Liver (tissue), 3 donors: Measurements from ENCODE around the gene SMIM7.

ENCODE experiments used
- ATF3 ChIP-seq: IDR thresholded peaks from 2 replicates; pipeline ENCODE4 v1.6.1; 2016; ENCODE audit warnings: antibody characterized with exemption
- CTCF ChIP-seq: fragments of 150-350 bp; IDR thresholded peaks from 2 replicates; pipeline ENCODE4 v1.5.1; 2017; ENCODE audit warnings: improper control_type of control experiment, low read depth, low read length; ENCODE audit not compliant: missing input control
- EGR1 ChIP-seq, 2 donors: IDR thresholded peaks; 2 replicates each; pipeline ENCODE4 v1.6.1; 2016 to 2018; ENCODE audit warnings: antibody characterized with exemption in 2 of 2, low read depth in 2 of 2
- FOXA2 ChIP-seq: IDR thresholded peaks from 2 replicates; pipeline ENCODE4 v1.6.1; 2016; ENCODE audit warnings: antibody characterized with exemption
- GABPA ChIP-seq, 2 donors: IDR thresholded peaks in 1 of 2; conservative IDR thresholded peaks in 1 of 2; 2 replicates each; pipeline ENCODE4 v1.6.1; 2016; ENCODE audit warnings: antibody characterized with exemption in 2 of 2, mild to moderate bottlenecking in 1 of 2, moderate library complexity in 1 of 2
- HNF4G ChIP-seq: IDR thresholded peaks from 2 replicates; pipeline ENCODE4 v1.6.1; 2016; ENCODE audit warnings: antibody characterized with exemption
- JUND ChIP-seq, 2 donors: IDR thresholded peaks; 2 replicates each; pipeline ENCODE4 v1.6.1; 2016; ENCODE audit warnings: antibody characterized with exemption in 2 of 2
- RAD21 ChIP-seq, 2 donors: IDR thresholded peaks; 2 replicates each; pipeline ENCODE4 v1.6.1; 2016; ENCODE audit warnings: antibody characterized with exemption in 2 of 2, mild to moderate bottlenecking in 2 of 2
- REST ChIP-seq: IDR thresholded peaks from 2 replicates; pipeline ENCODE4 v1.6.1; 2016; ENCODE audit warnings: antibody characterized with exemption, mild to moderate bottlenecking
- RXRA ChIP-seq, 2 donors: IDR thresholded peaks; 2 replicates each; pipeline ENCODE4 v1.6.1; 2017 to 2018; ENCODE audit warnings: antibody characterized with exemption in 2 of 2, mild to moderate bottlenecking in 1 of 2
- SP1 ChIP-seq: IDR thresholded peaks from 2 replicates; pipeline ENCODE4 v1.6.1; 2018; ENCODE audit warnings: antibody characterized with exemption, mild to moderate bottlenecking
- TAF1 ChIP-seq: conservative IDR thresholded peaks from 2 replicates; pipeline ENCODE4 v1.6.1; 2016; ENCODE audit warnings: antibody characterized with exemption, mild to moderate bottlenecking
- ZBTB33 ChIP-seq: IDR thresholded peaks from 2 replicates; pipeline ENCODE4 v1.6.1; 2016; ENCODE audit warnings: antibody characterized with exemption
- TF ChIP-seq, protein P1 (sequence below): IDR thresholded peaks from 2 replicates; pipeline ENCODE4 v1.6.1; 2016; ENCODE audit warnings: antibody characterized with exemption
- donor health status: healthy.
- donor health status: healthy.

DNA sequence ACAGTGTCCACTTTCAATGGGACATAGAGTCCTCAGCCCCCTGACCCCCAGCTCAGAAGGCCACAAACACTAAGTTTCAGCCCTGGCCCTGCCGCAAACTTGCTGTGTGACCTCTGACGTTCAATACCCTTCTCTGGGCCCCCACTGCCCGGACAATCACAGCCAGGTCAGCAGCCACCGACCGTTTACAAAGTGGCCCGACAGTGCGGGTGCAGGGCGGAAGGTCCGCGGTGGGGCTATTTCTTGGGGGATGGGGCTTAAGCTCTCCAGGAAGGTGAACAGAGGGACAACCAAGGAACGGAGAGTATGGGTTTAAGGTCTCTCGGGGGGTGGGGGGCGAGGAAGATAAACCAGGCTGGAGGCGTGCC lies 496 bp downstream of the SMIM7 start:
- TF ChIP-seq CTCF (no peak), SP1 (no peak), TAF1 (no peak), EGR1 (IDR thresholded peaks at IDR 0.05; ENCODE audit: low read depth in 2 of 2) (no peak), ATF3 (no peak), RXRA (IDR thresholded peaks at IDR 0.05) (no peak), ZBTB33 (no peak), JUND (IDR thresholded peaks at IDR 0.05) (no peak), REST (no peak), HNF4G (no peak), GABPA (IDR thresholded peaks at IDR 0.05 in 1 of 2, conservative IDR thresholded peaks at IDR 0.05 in 1 of 2) (no peak), RAD21 (IDR thresholded peaks at IDR 0.05) (no peak), FOXA2 (no peak)
- TF ChIP-seq, protein P1, sequence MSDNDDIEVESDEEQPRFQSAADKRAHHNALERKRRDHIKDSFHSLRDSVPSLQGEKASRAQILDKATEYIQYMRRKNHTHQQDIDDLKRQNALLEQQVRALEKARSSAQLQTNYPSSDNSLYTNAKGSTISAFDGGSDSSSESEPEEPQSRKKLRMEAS = no peak
